ENCODE results near the gene ADPGK.

ADPGK gene

DNA sequence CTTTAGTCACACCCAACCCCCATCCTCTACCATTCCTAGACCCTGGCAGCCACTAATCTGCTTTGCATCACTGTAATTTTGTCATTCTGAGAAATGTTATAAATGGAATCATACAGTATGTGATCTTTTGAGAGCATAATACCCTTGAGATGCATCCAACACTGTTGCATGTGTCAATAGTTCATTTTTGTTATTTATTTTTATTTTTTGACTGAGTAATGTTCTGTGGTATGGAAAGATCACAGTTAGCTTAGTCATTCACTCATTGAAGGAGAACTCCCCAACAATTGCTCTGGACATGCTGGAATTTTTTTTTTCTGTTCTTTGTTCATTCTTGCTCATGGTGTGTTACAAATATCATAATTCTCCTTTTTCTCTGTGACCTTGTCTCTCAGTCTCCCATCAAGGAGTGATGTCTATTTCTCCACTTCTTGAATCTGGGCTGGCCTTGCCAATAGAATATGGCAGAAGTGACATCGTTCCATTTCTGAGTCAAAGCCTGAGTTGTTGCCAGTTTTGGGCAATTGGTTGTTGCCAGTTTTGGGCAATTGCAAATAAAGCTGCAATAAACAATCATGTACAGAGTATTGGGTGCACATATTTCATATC, 6.8 kb upstream of the ADPGK start:
- DNase-seq (ENCODE audit: low spot score), result no peak

DNA sequence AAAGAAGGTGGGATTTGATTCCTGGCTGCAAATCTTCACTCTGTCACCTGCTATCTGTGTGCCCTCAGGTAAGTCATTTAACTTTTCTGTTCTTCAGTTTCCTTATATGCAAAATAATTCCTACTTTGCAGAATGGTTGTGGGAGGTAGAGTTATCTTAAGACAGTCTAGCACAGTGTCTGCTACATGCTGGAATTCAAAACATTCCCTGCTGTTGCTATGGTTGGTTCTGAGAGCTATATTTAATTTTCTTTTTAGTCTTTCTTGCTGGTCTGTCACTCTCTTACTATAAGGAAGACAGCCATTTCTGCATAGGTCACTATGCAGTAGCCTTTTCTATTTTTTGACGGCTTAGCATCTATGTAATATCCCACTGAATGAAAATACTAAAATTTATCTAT, 4.0 kb upstream of the ADPGK start:
- no peak for DNase-seq (ENCODE audit: low spot score)

DNA sequence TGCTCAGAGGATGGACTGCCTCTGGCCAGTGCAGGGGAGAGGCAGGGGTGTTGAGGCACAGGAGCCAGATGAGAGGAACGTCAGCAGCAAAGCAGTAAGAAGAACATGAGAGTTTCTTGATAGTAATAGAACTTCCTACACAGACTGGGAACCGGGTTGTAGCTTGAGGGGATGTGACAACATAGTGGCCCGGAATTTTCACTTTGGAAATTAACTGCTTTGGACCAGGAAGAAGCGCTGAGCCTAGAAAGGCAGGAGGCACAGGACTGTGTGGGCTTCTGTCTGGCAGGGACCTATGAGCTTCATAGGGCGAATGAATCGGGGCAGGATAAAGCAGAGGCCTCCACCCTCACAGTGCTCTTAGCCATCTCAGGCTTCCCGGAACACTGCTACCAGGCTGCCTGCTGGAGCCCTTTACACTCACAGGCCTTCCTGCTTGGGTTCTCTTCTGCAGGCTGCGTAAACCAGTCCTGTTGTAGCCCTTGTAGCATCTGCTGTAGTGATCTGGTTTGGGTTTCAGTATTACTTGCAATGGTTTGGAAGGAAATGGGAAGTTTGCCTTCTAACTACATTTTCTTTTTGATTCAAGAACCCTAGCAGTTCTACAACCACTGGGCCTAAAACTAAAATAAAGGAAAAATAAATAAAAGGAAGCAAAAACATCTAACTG, 3.3 kb upstream of the ADPGK start:
- no peak for DNase-seq (ENCODE audit: low spot score)

DNA sequence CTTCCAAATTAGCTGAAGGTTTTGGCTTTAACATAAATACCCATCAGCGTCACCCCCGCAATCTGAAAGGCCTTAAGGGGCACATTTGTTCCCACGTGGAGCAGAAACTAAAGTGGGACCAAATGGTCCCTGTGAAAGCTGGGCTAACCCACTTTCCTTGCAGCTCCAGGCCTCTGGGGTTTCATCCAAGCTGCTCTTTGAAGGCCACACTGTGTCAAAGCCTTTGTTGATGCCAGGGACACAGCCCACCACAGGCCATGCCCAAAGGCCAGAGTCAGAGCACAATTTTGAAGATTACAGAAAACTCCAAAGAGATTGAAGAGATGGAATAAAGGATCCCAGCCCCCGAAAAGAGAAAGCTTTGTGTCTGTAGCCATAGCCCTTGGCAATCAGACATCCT, 2.7 kb upstream of the ADPGK start:
- DNase-seq (ENCODE audit: low spot score), result no peak

DNA sequence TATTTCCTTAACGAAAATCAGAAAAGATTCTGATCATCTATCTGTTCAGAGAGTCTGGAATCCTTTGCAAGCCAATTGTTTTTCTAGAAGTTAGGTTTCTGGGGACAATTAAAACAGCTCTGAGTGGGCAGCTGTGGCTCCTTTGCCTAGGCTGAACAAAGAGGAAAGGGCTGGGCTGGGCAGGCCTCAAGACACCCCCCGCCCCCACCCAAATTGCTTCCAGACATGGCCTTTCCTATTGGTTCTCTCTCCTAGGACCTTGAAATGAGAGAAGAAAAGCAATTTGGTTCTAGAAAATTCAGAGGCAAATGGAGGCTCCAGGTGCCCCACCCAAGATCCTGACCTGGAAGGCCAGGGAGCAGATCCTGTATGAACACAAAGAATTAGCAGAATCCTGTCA, 2.3 kb upstream of the ADPGK start:
- no peak for DNase-seq (ENCODE audit: low spot score)

DNA sequence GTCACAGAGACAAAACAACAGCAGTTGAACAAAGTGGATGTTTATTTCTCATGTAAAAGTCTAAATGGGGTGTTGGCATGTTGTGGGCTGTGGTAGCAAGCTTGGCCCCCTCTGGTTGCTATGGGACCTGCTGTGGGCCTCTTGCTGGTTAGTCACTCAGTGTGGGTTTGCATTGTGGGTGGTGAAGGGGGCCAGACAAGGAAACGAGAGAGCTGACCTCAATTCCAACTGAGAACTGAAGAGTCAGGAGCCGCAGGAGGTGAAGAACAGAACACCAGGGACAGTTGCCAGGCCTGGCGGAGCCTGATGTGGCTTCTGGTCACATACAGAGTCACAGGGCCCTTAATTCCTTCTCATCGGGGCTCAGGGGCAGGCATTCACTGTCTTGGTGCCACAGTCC, 1.9 kb upstream of the ADPGK start:
- DNase-seq (ENCODE audit: low spot score), result no peak

DNA sequence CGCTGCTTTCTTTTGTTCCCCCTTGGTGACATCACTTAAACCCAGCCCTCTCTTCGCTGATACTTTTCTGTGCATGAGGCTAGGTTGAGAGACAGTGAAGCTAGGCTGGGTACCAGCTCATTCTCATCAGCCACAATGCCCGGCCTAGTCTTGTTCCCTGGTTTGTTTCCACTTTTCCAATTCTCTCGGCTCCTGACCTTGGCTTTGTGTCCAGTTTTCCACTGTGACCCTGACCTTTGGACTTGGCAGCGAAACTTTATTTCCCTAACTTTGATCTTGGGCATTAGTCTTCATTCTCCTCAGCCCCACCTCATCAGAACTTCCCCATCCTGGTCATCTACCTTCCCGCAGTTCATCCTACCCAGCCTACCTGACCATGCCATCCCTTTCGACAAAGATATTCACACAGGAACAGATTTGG, 908 bp upstream of the ADPGK start:
- DNase-seq (ENCODE audit: low spot score), result no peak

DNA sequence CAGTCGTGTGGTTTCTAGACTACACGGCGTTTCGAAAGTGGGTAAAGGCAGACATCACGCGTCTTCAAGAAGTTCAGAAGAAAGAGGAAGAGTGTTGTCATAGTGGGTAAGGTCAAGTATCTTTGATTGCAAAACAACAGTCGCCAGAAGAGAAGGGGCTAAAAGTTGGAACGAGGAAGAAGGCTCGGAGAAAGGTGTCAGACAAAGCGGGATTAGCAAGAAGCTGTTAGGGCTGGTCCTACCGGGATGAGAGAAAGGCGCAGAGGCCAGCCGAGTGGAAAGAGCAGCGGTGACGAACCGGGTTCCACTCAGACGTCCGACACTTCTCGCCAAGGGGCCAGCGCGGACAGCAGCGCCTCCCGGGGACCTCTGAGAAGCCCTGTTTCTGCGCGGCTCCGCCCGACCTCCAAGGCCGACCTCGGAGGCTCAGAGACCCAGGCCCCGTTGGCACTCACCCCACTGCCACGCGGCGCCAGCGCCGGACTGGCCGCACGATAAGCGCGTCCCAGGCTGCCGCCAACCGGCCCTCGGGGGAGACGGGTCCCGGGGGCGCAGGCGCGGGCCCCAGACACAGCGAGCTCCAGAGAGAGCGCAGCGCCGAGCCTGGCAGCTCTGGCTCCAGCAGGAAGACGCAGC, 436 bp downstream of the ADPGK start:
- DNase-seq (ENCODE audit: low spot score), result peak; percentile 85

DNA sequence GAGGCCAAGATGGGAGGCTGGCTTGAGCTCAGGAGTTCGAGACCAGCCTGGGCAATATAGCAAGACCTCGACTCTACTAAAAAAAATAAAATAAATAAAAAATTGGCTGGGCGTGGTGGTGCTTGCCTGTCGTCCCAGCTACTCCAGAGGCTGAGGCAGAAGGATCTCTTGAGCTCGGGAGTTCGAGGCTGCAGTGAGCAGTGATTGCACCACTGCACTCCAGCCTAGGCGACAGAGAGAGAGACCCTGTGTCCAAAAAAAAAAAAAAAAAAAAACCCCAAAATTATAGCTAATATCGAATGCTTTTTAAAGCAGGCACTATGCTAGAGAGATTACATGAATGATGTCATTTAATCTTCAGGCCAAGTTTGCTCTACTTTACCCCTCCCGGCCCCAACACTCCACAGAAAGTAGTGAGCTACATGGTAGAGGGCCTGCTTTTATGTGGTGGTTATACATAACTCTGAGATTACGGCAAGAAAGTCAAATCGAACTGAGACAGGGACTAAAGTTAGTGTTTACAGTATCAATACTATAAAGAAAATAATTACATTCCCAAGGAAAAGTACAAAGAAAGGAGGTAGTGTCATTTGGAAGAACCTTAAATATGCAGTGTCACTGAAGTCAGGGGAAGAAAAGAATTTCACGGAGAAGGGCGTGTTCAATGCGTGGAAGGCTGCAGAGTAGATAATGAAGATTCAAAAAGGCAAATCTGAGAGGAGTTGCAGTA, 1.1 kb downstream of the ADPGK start:
- no peak for DNase-seq (ENCODE audit: low spot score)

DNA sequence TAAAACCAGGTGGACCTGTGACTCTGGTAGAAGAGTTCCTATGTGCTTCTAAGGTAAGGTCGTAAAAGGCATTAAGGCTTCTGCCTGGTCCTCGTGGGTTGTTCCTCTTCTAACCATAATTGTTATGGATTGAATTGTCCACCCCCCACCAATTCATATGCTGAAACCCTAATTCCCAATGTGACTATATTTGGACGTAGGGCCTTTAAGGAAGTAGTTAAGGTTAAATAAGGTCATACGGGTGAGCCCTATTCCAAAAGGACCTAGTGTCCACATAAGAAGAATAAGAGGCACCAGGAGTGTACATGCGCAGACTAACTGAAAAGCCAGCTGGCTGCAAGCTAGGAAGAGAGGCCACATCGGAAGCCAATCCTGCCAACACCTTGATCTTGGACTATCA, 1.9 kb downstream of the ADPGK start:
- DNase-seq (ENCODE audit: low spot score), result no peak

DNA sequence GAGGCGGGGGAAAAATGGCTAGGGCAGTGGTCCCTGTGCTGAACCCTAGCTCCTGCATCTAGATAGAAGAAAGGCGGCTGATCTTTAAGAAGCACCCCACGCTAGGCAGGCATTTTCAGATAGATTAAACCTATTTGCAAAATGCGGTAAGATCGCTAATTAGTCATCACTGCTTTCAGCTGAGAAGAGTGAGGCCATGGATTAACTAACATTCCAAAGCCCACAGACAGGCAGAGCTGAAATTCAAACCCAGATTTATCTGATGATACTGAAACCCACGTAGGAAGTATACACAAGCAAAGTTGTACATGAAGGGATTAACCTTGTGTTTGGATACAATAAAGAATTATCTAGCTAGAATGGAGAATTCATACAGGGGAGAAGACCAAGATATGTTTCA, 4.8 kb downstream of the ADPGK start:
- no peak for DNase-seq (ENCODE audit: low spot score)

DNA sequence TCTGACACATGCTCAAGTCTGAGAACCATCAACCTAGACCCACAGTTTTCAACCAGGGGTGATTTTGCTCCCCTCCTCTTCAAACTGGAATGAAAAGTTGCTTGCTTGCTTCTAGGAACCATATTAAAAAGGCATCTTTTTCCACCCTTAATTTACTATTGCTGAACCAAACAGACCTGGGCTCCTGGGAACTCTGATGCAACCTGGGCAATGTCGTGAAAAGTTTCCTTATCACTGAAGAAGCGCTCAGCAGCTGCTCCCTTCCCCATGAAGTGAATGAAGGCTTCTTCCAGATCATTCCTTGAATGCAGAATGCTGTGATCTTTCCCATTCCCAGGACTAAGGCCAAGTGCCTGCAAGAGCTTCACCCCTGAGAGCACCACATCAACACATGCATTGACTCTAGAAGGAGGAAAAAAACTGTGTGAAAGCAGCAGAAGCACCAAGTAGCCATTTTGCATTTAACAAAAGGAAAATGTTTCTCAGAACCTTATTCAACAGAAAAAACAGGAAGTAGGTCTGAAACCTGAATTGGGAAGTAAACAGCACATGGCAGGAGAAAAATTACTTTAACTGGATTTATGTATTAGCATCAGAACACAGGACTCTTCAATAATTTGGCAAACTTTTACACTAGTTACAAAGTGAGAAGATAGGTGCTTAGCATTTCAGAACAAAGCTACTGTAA, 8.7 kb downstream of the ADPGK start:
- DNase-seq (ENCODE audit: low spot score), result peak; percentile 51

DNA sequence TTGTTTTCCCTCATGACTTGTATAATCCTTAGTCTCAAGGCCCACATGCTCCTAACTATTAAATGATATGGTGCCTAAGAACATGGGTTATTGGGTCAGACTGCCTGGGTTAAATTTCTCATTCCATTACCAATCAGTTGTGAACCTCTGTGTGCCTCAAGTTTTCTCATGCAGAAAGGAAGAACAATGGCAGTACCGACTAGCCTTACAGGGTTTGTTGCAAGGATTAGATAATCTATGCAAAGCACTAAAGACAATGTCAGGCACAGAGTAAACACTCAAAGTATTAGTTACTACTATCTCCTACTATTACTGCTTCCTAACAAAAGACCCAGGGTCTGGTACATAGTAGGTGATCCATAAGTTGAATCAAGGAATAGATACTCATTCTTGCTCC, 12.2 kb downstream of the ADPGK start:
- no peak for DNase-seq (ENCODE audit: low spot score)

DNA sequence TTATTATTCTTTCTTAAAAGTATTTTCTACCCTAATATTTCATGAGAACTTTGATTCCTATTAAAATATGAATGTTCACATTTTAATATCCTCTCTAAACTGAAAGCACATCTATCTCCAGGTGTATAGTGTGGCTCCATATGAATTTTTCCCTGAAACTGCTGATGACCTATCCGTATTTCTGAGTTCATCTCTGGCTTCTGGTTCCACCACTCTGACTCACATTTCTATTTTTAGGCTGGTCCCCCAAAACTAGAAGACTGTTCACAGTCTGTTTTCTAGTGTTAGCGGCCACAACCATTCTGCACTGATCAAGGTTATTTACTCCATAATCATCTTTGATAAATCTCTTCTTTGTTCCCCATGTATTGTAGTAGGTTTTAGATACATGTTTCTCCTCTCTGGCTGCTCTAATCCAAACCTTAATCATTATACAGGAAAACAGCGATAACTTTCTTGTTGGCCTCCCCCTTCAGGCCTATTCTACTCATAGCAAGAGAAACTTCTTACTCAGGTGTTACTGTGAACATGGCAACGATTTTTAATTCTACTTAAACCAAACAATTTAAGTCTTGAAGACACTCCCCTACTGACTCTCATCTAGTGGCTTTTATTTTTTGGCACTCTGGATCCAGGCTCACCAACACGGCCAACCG, 12.8 kb downstream of the ADPGK start:
- DNase-seq (ENCODE audit: low spot score), result peak; percentile 19

DNA sequence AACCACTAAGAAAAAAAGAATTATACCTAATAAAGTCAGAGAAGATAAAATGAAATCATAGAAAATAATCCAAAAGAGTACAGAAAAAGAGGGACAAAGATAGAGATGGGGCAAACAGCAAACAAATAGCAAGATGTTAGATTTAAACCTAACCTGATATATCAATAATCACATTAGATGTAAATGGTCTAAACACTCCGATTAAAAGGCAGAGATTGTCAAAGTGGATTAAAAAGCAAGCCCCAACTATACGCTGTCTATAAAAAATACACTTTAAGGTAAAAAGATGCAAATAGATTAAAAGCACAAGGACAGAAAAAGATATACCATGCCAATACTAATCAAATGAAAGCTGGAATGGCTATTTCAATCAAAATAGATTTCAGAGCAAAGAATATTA, 16.8 kb downstream of the ADPGK start:
- no peak for DNase-seq (ENCODE audit: low spot score)

DNA sequence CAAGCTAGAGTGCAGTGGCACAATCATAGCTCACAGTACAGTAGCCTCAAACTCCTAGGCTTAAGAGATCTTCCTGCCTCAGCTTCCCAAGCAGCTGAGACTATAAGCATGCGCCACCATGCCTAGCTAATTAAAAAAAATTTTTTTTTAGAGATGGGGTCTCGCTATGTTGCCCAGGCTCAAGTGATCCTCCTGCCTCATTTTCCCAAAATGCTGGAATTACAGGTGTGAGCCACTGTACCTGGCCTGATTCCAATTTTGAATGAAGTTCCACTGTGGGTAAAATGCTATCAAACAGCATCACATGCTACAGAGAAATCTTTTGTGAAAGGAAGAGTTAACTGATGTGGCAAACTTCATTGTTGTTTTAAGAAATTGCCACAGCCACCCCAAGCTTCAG, 17.5 kb downstream of the ADPGK start:
- no peak for DNase-seq (ENCODE audit: low spot score)

DNA sequence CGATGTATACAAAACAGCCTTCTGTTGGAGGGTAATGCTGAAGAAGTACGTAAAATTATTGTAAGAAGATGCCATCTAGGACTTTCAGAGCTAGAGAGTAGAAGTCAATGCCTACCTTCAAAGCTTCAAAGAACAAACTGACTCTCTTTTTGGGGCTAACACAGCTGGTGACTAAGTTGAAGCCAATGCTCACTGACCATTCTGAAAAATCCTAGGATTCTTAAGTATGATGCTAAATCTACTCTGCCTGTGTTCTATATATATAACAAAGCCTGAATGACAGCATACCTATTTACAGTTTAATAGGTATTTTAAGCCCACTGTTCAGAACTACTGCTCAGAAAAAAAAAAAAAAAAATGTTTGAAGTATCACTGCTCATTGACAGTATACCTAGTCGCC, 18.9 kb downstream of the ADPGK start:
- no peak for DNase-seq (ENCODE audit: low spot score)

DNA sequence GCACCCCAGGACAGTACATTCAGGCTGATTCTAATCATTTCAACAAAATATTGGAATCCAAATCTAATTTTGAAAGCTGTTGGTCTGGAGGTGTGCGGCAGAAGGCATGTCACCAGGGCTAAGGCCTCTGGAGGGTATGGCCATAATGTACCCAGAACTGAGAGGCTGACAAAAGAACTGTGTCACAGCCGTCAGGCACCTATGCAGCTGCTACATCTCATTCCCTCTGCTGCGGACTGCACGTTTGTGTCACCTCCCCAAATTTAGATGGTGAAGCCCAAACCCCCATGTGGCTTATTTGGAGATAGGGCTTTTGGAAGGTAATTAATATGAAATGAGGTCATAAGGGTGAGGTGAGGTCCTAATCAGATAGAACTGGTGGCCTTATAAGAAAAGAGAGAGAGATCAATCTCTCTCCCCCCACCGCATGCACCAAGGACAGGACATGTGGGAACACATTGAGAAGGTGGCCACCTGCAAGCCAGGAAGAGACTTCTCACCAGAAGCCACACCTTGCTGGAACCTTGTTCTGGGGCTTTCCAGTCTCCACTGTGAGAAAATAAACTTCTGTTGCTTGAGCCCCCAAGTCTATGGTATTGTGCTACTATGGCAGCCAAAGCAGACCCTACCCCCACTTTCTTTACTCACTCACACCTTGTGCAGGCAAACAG, 22.8 kb downstream of the ADPGK start:
- DNase-seq (ENCODE audit: low spot score), result no peak

DNA sequence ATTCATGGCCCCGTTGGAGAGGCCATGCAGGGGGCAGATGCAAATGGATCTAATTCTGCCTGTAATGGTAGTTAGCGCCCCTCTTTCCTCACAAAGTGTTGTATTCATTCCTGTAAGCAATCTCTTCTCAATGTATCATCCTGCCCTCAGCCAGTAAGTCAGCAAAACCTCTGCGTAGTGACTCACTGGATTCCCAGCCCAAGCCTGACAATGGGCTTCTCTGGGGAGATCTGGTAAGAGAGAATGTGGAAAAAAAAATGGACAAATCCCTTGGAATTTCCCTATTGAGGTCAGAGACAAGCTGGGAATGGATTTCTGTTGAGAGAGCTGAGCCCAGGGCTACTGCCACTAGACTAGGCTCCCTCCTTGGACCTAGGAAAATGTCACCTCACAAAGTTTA, 25.4 kb downstream of the ADPGK start:
- DNase-seq (ENCODE audit: low spot score), result no peak

DNA sequence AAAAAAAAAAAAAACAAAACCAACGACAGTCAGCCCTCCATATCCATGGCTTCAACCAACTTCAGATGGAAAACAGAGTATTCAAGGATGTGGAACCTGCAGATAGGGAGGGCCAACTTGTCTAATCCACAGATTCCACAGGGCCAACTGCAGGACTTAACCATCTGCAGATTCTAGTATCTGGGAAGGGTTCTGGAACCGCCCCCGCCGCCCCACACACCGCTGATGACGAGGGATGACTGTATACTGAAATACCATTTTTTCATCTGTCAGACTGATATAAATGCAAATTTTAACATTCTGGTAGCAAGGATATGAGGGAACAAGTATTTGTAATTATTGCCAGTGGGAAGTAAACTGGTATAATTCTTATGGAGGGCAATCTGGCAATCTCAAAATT, 29.5 kb downstream of the ADPGK start:
- no peak for DNase-seq (ENCODE audit: low spot score)

DNA sequence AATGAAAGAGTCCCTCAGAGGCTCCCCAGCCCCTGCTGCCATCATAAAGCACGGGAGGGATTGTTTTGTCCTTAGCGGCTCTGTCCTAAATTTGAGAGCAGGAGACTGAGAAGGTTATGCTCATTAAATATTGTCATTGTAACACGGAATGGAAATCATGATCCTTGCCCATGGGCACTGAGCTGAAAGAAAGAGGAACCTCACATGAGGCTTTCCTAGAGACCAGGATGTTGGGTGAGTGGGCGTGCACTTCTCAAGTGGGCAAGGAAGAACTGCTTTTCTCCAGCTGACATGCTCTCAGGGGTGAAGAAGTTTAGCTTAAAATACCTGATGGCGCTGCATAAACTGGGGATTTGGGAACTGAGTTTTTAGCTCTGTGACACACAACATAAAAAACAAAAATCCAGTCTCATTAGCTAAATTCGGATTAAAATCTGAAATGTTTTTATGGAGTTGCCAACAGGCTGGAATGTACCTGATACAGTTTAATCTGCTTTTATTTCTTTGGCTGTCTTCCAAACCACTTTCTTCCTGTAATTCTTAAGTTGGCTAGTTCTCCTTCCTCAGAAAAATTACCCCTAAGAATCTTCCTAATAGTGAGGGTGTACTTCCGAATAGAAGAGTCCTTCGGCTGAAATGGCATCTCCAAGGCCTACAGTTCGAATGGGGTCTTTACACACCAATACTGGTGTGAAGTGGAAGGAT, 31.7 kb downstream of the ADPGK start:
- no peak for DNase-seq (ENCODE audit: low spot score)

All from NAMALWA (cell line).